HG03097 (cell line): ENCODE data around the gene AKR7A3.
"Not testable (repeated sequence)": the region's sequence is repeated elsewhere in the genome, so short reads cannot be mapped to it uniquely, and the experiment has no call there.

Source experiments
- ATAC-seq: cut with Tn5 transposase; IDR thresholded peaks from one replicate; pipeline ENCODE4 v1.9.1; 2021; ENCODE audit not compliant: unreplicated experiment, low FRiP score

The AKR7A3 gene

DNA sequence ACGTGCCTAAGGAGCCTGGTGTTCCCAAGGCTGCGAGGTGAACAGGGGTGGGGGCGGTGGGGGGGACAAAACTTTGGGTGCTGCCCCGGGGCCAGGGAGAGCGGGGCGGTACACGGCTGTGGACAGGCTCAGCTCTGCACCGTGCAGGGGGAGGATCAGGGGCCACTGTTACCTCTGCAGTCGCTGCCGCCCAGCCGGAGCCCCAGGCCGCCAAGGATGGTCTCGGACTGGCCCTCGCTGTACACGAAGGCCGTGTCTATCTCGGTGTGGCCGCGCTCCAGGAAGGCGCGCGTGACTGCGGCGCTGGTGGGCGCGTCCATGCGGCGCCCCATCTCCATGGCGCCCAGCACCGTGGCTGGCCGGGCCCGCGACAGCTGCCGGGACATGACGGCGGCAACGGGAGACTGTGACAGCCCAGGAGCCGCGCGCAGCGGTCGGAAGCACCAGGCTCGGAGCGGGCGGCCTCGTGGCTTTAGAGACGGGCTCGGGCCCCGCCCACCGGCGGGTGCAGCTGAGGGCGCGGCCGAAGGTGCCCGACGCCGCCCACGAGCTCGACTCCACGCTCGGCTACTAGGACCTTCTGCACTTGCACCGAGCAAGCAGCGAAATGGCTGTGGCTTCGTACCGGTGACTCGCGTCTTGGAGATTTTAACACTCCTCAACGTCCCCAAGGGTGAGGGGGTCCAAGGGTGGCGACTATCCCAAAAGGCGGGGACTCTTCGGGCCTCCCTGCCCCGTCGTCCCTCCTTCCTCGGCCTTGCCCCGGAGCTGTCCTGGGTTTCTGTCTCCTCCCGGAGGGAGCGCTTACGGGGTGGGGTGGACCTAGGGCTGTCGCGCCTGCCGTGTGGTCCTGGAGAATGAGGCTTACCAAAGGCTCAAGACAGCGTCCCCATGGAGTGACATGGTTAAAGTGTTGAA, at the start of gene AKR7A3:
Gene AKR7A3, minus strand, starts transcription at position 447 of the 918 bp plus-strand sequence. Its CDS starts 61 bp downstream, at position 386.
- ATAC-seq: not testable (repeated sequence)

DNA sequence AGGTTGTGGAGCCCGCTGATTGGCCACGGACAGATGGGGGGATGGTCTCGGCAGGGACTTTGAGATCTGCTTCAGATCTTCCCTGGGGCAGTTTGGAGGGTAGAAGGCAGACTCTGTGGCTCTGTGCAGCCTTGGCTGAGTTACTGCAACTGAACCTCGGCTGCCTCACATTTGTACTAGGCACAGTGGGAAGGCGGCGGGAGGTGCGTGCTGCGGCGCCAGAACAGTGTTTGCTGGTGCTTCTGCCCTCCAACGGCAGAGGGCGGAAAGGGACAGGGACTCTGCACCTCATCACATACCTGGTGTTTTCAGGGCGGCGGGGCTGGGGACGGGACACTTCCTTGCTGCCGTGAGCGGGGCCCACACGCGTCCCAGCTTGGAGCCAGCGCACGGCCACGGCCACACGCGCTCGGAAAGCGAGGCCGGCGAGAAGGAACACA, 49.8 kb upstream of the AKR7A3 start:
- no peak for ATAC-seq

DNA sequence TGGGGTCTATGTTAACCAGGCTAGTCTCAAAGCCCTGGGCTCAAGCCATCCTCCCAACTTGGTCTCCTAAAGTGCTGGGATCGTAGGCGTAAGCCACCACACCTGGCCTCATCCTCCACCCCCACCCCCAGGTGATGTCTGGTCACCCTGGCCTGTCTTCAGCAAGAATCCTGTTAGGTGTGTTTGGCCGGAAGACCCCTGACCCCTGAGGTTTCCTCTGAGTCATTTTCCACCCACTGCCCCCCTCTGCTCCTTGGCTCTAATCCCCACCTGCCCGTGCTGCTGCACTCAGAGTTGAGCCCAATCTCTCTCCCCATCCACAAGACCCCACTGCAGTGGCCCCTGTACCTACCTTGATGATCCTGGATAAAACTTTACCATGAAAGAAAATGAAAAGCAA, 48.7 kb upstream of the AKR7A3 start:
- no peak for ATAC-seq

DNA sequence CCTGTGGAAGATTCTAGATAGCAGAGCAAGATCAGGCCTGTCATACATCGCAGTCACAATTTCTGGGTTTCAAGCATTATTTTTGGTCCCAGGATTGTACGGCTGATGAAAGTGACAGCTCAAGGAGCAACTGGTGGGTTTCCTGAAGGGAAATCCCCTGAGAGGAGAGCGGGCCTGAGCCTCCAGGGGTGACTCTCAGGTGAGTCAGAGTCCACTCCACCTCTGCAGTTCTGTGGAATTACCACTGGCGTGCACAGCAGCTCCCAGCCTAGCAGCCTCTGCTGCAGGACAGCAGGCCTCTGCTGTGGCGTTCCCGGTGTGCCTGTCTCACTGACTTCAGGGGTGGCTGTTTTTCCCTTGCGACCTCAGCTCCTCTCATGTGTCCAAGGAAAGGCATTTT, 48.0 kb upstream of the AKR7A3 start:
- ATAC-seq: no peak

DNA sequence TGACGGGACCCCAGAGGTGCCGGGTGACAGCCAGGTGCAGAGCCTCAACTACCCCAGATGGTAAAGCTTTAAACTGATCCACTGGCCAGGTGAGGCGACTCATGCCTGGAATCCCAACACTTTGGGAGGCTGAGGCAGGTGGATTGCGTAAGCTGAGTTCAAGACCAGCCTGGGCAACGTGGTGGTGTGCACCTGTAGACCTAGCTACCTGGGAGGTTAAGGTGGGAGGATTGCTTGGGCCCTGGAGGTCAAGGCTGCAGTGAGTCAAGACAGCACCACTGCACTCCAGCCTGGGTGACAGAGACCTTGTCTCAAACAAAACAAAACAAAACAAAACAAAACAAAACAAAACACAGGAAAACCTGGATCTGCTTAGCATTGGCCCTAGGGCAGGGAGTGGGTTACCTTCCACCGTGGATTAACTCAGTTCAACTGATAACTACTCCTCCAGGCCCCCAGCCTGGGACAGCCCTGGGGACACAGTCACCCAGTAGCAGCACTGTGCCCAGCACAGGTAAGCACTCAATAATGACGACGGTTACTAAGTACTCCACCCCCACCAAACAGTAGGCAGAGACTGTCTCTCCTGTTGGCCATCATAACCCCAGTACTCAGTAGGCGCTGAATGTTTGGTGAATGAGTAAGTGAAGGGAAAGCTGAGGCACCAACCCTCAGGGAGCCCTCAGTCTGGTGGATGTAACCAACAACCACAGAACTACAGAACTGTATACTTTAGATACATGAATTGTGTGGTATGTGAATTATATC, 45.2 kb upstream of the AKR7A3 start:
- no peak for ATAC-seq

DNA sequence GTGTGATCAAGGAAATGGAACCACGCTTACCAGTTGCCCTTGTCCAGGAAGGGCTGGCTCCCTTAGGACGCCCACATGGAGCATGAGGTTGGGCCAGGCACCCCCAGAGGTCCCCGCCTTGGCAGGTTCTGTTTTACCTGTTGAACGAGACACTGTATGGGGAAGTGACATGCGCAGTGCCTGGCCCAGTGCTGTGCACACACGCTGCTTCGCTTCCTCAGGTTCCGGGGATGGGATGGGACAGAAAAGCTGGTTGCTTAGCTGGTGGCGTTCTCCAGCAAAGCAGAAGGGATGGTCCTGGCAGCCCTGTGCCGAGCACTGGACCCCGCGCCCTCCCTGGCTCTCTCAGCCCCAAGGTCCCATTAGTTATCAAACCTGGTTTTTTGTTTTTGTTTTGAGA, 44.3 kb upstream of the AKR7A3 start:
- no peak for ATAC-seq

DNA sequence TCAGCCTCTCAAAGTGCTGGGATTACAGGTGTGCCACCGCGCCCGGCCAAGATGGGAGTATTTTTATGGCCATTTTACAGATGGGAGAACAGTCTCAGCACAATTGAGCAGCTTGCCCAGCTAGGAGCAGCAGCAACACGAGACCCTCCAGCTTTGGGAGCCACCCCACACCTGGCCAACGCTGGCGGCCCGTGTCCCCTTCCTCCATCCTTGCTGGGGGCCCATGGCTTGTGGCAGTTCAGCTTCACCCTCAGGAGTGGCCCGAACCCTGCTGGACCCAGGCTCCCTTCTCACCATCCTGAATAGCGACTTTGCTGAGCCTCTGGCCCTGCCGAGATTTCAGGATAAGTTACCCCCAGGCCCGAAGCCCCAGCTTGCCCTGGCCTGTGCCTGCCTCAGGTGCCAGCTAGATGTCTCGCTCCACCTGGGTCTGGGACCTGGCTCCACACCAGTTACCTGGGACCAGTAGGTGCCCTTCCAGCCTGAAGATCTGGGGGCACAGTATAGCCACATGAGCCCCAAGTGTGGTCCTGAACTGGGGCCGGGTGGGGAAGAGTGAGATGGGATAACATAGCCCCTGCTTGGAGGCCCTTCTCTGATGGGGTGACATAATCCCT, 42.8 kb upstream of the AKR7A3 start:
- ATAC-seq: no peak

- ATAC-seq: no peak
Measured at GRCh38 chr1:19330449-19331135, 42.0 kb upstream of the AKR7A3 start.

GRCh38 chr1:19329611-19330010, 41.0 kb upstream of the AKR7A3 start:
- no peak for ATAC-seq

GRCh38 chr1:19329188-19329587, 40.6 kb upstream of the AKR7A3 start:
- no peak for ATAC-seq

GRCh38 chr1:19328486-19328885, 39.9 kb upstream of the AKR7A3 start:
- no peak for ATAC-seq

DNA sequence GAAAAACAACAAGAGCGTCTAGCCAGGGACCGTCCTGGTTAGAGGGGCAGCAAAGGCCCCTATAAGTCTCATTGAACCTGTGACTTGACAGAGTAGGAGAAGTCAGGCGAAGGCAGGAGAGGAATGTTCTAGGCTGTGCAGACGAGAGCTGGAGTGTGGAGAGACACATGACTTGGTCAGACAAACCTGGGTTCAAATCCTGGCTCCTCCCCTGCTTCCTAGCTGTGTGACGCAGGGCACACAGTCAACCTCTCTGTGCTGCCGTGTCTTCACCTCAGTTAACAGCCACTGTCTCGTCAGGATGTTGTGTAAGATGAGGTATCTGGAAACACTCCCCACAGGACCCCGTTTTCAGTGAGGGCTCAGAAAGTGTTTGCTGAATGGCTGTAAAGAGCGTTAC, 39.2 kb upstream of the AKR7A3 start:
- no peak for ATAC-seq

DNA sequence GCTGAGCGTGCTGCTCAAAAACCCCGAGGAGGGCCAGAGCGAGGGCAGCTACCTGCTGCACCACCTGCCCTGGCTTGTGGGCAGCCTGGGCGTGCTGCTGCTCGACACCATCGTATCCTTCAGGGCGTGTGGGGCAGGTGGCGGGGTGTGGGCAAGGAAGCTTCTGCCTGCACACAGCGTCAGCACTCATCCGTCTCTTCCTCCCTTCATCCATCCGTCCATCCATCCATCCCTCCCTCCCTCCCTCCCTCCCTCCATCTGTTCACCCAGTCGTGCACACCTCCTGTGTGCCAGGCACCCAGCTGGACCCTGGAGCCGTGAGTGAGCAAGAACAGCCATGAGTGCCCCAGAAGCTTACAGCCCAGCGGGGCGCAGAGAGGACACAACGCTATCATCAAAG, 38.7 kb upstream of the AKR7A3 start:
- ATAC-seq: no peak

GRCh38 chr1:19326748-19327065, 38.1 kb upstream of the AKR7A3 start:
- ATAC-seq: no peak

- no peak for ATAC-seq
Measured at GRCh38 chr1:19325958-19326747, 37.6 kb upstream of the AKR7A3 start.

GRCh38 chr1:19325368-19325957, 36.9 kb upstream of the AKR7A3 start:
- ATAC-seq: no peak

- no peak for ATAC-seq
Measured at GRCh38 chr1:19324665-19324990, 36.1 kb upstream of the AKR7A3 start.

- ATAC-seq: no peak
Measured at GRCh38 chr1:19323987-19324664, 35.6 kb upstream of the AKR7A3 start.

GRCh38 chr1:19322481-19322880, 33.9 kb upstream of the AKR7A3 start:
- ATAC-seq: no peak
